Measurements from ENCODE around the gene NBPF6.
"Not testable (repeated sequence)": the region's sequence is repeated elsewhere in the genome, so short reads cannot be mapped to it uniquely, and the experiment has no call there.

Gene NBPF6

GRCh38 chr1:108513914-108514313 lies 63.8 kb downstream of the NBPF6 start:
- peaks cover 15% of the 10 kb centered on the region for H3K27me3 Mint-ChIP-seq
- not testable (repeated sequence) for H3K9me3 Mint-ChIP-seq; H3K4me3 Mint-ChIP-seq; H3K27ac Mint-ChIP-seq; H3K36me3 Mint-ChIP-seq (ENCODE audit: low read depth); H3K4me1 Mint-ChIP-seq (ENCODE audit: low read depth); DNase-seq

GRCh38 chr1:108517301-108517897 lies 67.3 kb downstream of the NBPF6 start:
- H3K36me3 Mint-ChIP-seq (ENCODE audit: low read depth); H3K4me3 Mint-ChIP-seq; H3K27ac Mint-ChIP-seq; H3K4me1 Mint-ChIP-seq (ENCODE audit: low read depth); H3K9me3 Mint-ChIP-seq; DNase-seq; H3K27me3 Mint-ChIP-seq: not testable (repeated sequence)
